HepG2 (cell line): ENCODE results near the gene CSKMT. TPM values are rescaled to one million over a fixed set of nuclear protein-coding genes. Genes with fewer than 3 reads are reported as not detected.

Experiments
- BORCS8-MEF2B ChIP-seq: sonication (generic); formaldehyde crosslinking; IDR thresholded peaks from 2 replicates; pipeline ENCODE4 v1.8.0; 2022; ENCODE audit warnings: mild to moderate bottlenecking, missing genetic modification reagents
- ETS1 ChIP-seq: sonication (generic); formaldehyde crosslinking; IDR thresholded peaks from 2 replicates; pipeline ENCODE4 v1.4.0; 2020; ENCODE audit warnings: missing genetic modification reagents
- KDM3A ChIP-seq: IDR thresholded peaks from 2 replicates; pipeline ENCODE4 v1.6.1; 2018; ENCODE audit warnings: low read depth, missing compliant biosample characterization
- KLF15 ChIP-seq: sonication (generic); formaldehyde crosslinking; IDR thresholded peaks from 2 replicates; pipeline ENCODE4 v1.8.1; 2023; ENCODE audit warnings: borderline replicate concordance, mild to moderate bottlenecking, inconsistent platforms, missing genetic modification reagents, mixed read lengths
- MXD4 ChIP-seq: IDR thresholded peaks from 2 replicates; pipeline ENCODE4 v1.6.1; 2016; ENCODE audit warnings: mild to moderate bottlenecking, missing biosample characterization, missing genetic modification reagents
- PHF5A ChIP-seq: IDR thresholded peaks from one replicate; pipeline ENCODE4 v1.6.1; 2018; ENCODE audit warnings: low read depth, missing genetic modification reagents; ENCODE audit not compliant: unreplicated experiment
- PLRG1 ChIP-seq: fragments of 450-650 bp; conservative IDR thresholded peaks from 2 replicates; pipeline ENCODE4 v1.6.1; 2016
- RFXANK ChIP-seq: IDR thresholded peaks from 2 replicates; pipeline ENCODE4 v1.6.1; 2016
- SETDB1 ChIP-seq: sonication (generic); formaldehyde crosslinking; IDR thresholded peaks from 2 replicates; pipeline ENCODE4 v1.5.1; 2020; ENCODE audit warnings: missing genetic modification reagents, mild to moderate bottlenecking, borderline replicate concordance
- SOX6 ChIP-seq, 2 experiments: fragments of 450-650 bp in 1 of 2; sonication (generic) in 1 of 2; formaldehyde crosslinking in 1 of 2; IDR thresholded peaks; 2 replicates each; pipeline versions ENCODE4 v1.4.0 to v1.6.1; 2017 to 2020; ENCODE audit warnings: antibody characterized with exemption in 1 of 2, mild to moderate bottlenecking in 1 of 2, missing genetic modification reagents in 1 of 2
- THAP9 ChIP-seq: sonication (generic); formaldehyde crosslinking; IDR thresholded peaks from 2 replicates; pipeline ENCODE4; 2020; ENCODE audit warnings: missing genetic modification reagents, mild to moderate bottlenecking, borderline replicate concordance
- U2AF1 ChIP-seq: fragments of 200-400 bp; formaldehyde crosslinking; optimal IDR thresholded peaks from 2 replicates; pipeline ENCODE3; 2017; ENCODE audit warnings: mild to moderate bottlenecking, low read depth, low read length
- ZBTB49 ChIP-seq: sonication (generic); formaldehyde crosslinking; IDR thresholded peaks from 2 replicates; pipeline ENCODE4 v1.4.0; 2020; ENCODE audit warnings: missing genetic modification reagents, borderline replicate concordance
- ZFP36 ChIP-seq: fragments of 150-350 bp; IDR thresholded peaks from 2 replicates; pipeline ENCODE4 v1.6.1; 2018; ENCODE audit warnings: borderline replicate concordance, low read length, low read depth; ENCODE audit not compliant: partially characterized antibody
- ZMYM2 ChIP-seq: sonication (generic); formaldehyde crosslinking; IDR thresholded peaks from 2 replicates; pipeline ENCODE4 v1.8.0; 2022; ENCODE audit warnings: mild to moderate bottlenecking, missing genetic modification reagents
- ZNF230 ChIP-seq: sonication (generic); formaldehyde crosslinking; IDR thresholded peaks from 2 replicates; pipeline ENCODE4 v1.4.0; 2020; ENCODE audit warnings: mild to moderate bottlenecking, missing genetic modification reagents
- ZNF24 ChIP-seq: fragments of 450-650 bp; IDR thresholded peaks from 2 replicates; pipeline ENCODE4 v1.6.1; 2017; ENCODE audit warnings: antibody characterized with exemption, mild to moderate bottlenecking
- ZNF354B ChIP-seq: sonication (generic); formaldehyde crosslinking; IDR thresholded peaks from 2 replicates; pipeline ENCODE4 v1.8.0; 2022; ENCODE audit warnings: mild to moderate bottlenecking, missing genetic modification reagents
- ZNF446 ChIP-seq: sonication (generic); formaldehyde crosslinking; IDR thresholded peaks from 2 replicates; pipeline ENCODE4 v1.5.0; 2020; ENCODE audit warnings: mild to moderate bottlenecking, missing genetic modification reagents
- ZNF772 ChIP-seq: sonication (generic); formaldehyde crosslinking; IDR thresholded peaks from 2 replicates; pipeline ENCODE4 v1.5.0; 2020; ENCODE audit warnings: mild to moderate bottlenecking, missing genetic modification reagents
- ZNF790 ChIP-seq: sonication (generic); formaldehyde crosslinking; IDR thresholded peaks from 2 replicates; pipeline ENCODE4 v1.8.0; 2022; ENCODE audit warnings: missing genetic modification reagents, mild to moderate bottlenecking, borderline replicate concordance
- ZSCAN30 ChIP-seq: sonication (generic); formaldehyde crosslinking; IDR thresholded peaks from 2 replicates; pipeline ENCODE4 v1.5.0; 2020; ENCODE audit warnings: mild to moderate bottlenecking, missing genetic modification reagents
- ZSCAN31 ChIP-seq: sonication (generic); formaldehyde crosslinking; IDR thresholded peaks from 2 replicates; pipeline ENCODE4 v1.5.0; 2020; ENCODE audit warnings: low read depth, mild to moderate bottlenecking, missing genetic modification reagents
- polyA plus RNA-seq, 8 experiments: library from polyadenylated mRNA; depleted of rRNA in 3 of 8; stranded (reverse) in 7 of 8; unstranded in 1 of 8; fragments of >200 nt; fragmentation: Illumina TruSeq in 4 of 8; extraction: Trizol in 4 of 8; gene quantifications; 2 replicates each; pipeline versions ENCODE4 v1.2.1 to v1.2.3, GENCODE V29; 2011 to 2016; ENCODE audit warnings: low read depth in 4 of 8, missing spikeins in 1 of 8, mixed read lengths in 1 of 8; ENCODE audit not compliant: insufficient read depth in 1 of 8
- total RNA-seq, 5 experiments: library from RNA; depleted of rRNA; stranded (reverse); fragments of >200 nt; fragmentation: Illumina TruSeq; extraction: Trizol; gene quantifications; 2 replicates each; pipeline ENCODE4 v1.2.3, GENCODE V29; 2016; ENCODE audit warnings: low read depth in 1 of 5

The CSKMT gene
- total and polyA plus RNA-seq, 2 of the 13 experiments (the other 11 are each of a cell fraction or from before 2014, with no cell fraction given), result 7.6 to 31.8 TPM

- TF ChIP-seq SOX6 (IDR thresholded peaks at IDR 0.05) (no peak), SOX6 (CRISPR knock-in tag; IDR thresholded peaks at IDR 0.05) (0 out of 2 replicates have a peak, but pooled peaks have one; percentile 9), ETS1 (0 out of 2 replicates have a peak, but pooled peaks have one; percentile 66), ZFP36 (no peak), ZNF230 (CRISPR knock-in tag) (no peak), ZNF354B (no peak), ZNF790 (no peak; the same call in 1 of the 2 replicates), ZSCAN31 (CRISPR knock-in tag) (no peak), MXD4 (CRISPR knock-in tag) (peak; percentile 78; the same call in 1 of the 2 replicates), SETDB1 (CRISPR knock-in tag) (no peak), PHF5A (CRISPR knock-in tag) (no peak), ZBTB49 (CRISPR knock-in tag) (no peak), PLRG1 (no peak), ZSCAN30 (CRISPR knock-in tag) (0 out of 2 replicates have a peak, but pooled peaks have one; percentile 44), KLF15 (CRISPR knock-in tag) (no peak; the same call in 1 of the 2 replicates), ZNF446 (no peak), KDM3A (no peak; the same call in 1 of the 2 replicates), U2AF1 (no peak), RFXANK (CRISPR knock-in tag) (0 out of 2 replicates have a peak, but pooled peaks have one; percentile 34), BORCS8-MEF2B (CRISPR knock-in tag) (peak; percentile 75; the same call in 1 of the 2 replicates), ZNF772 (CRISPR knock-in tag) (peak; percentile 26; the same call in 1 of the 2 replicates), ZMYM2 (CRISPR knock-in tag) (no peak), THAP9 (CRISPR knock-in tag) (peak; percentile 80; the same call in 1 of the 2 replicates), ZNF24 (no peak)
Observed at GRCh38 chr11:62645946-62646824, 18.9 kb upstream of the CSKMT start, which contains the start of gene GANAB (continued).
